T-helper 2 cell treated with Interferon-gamma antibody and Interleukin-4, amounts not matched to agents 5 μg/mL and 100 μg/mL, for 36 hours (primary cell): ENCODE results near the gene AFDN.

ENCODE experiments used
- DNase-seq: peaks from one replicate; pipeline ENCODE4 v3.0.0; 2021; ENCODE audit warnings: low spot score
- H3K27ac Mint-ChIP-seq: one replicate; pipeline ENCODE4 v1.8.0; 2021; ENCODE audit warnings: mild to moderate bottlenecking, mixed read lengths
- H3K27me3 Mint-ChIP-seq: one replicate; pipeline ENCODE4 v1.8.0; 2021; ENCODE audit warnings: low read depth, mixed read lengths
- H3K36me3 Mint-ChIP-seq: one replicate; pipeline ENCODE4 v1.8.0; 2021; ENCODE audit warnings: low read depth, mixed read lengths
- H3K4me1 Mint-ChIP-seq: one replicate; pipeline ENCODE4 v1.8.0; 2021; ENCODE audit warnings: low read depth, mixed read lengths
- H3K4me3 Mint-ChIP-seq: one replicate; pipeline ENCODE4 v1.8.0; 2022; ENCODE audit warnings: mild to moderate bottlenecking, moderate library complexity, mixed read lengths
- H3K9me3 Mint-ChIP-seq: one replicate; pipeline ENCODE4 v1.8.0; 2021; ENCODE audit warnings: mixed read lengths

AFDN gene

DNA sequence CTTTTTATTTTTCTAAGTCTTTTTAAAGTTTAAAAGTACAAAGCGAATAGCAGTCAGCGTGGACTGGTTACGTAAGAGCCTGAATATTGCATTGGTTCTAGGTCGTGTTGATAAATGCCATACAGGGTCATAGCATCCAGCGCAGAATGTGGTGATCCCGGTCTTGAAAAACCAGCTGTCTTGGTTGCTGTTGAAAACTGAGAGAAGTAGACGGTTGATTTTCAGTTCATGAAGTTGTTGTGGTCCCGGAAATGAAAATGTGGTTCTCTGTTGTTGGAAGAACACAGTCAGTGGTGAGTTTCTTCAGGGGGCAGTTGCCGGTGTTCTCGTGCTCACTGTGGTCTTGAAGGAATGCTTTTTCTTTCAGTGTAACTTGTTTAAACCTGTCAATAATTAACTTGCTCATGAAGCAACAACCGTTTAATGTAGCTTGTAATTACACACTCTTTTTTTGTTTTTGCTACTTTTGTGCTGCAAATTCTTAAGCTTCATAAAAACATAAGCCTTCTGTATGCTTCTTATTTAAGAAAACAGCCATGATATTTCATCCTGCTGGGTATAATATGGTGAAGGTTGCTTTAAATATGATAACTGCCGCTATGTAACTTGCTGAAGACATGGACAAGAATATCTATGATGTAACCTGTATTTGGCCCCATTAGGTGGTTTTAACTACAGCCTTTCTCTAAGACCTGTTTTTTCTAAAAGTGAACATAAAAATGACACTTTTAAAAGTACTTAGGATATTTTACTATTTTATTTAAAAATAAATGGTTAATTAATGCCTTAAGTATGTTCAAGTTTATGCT is 106.0 kb downstream of the AFDN start:
- Mint-ChIP-seq H3K9me3 (no peaks in the 10 kb centered on the region), H3K27ac (no peak overlapping the region), H3K27me3 (peaks cover 3% of the 10 kb centered on the region), H3K4me3 (no peak overlapping the region), H3K36me3 (no peaks in the 10 kb centered on the region), H3K4me1 (no peaks in the 10 kb centered on the region)
- no peak for DNase-seq

- Mint-ChIP-seq H3K27me3 (peaks cover 3% of the 10 kb centered on the region), H3K4me3 (no peak overlapping the region), H3K9me3 (no peaks in the 10 kb centered on the region), H3K4me1 (no peaks in the 10 kb centered on the region), H3K36me3 (no peaks in the 10 kb centered on the region), H3K27ac (no peak overlapping the region)
- no peak for DNase-seq
Measured at GRCh38 chr6:167933290-167933689, 106.6 kb downstream of the AFDN start.

GRCh38 chr6:167933847-167934246 is 107.1 kb downstream of the AFDN start:
- Mint-ChIP-seq H3K27ac (no peak overlapping the region), H3K9me3 (no peaks in the 10 kb centered on the region), H3K36me3 (no peaks in the 10 kb centered on the region), H3K4me1 (no peaks in the 10 kb centered on the region), H3K4me3 (no peak overlapping the region), H3K27me3 (peaks cover 6% of the 10 kb centered on the region)
- no peak for DNase-seq

DNA sequence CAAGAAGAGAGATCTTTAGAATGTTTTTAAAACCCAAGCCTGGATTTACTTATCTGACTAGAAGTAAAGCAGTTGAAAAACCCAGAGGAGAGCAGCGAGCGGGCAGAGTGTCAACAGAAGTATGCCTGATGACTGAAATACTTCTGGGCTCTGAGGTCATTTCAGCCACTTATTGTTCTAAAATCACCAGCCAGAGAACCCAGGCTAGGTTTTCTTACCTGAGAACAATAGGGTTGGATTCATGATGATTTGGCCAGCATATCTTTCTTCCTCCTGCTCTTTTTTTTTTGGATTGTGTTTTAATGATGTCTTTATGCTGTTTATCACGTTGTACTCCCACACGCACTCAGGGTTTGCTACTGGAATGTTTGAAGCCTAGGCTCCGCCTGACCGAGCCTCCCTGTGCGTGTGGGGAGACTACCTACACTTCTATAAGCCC is 107.7 kb downstream of the AFDN start:
- no peaks in the 10 kb centered on the region for H3K9me3 Mint-ChIP-seq
- no peaks in the 10 kb centered on the region for H3K4me1 Mint-ChIP-seq
- no peak overlapping the region for H3K27ac Mint-ChIP-seq
- no peak overlapping the region for H3K4me3 Mint-ChIP-seq
- peaks cover 6% of the 10 kb centered on the region for H3K27me3 Mint-ChIP-seq
- no peaks in the 10 kb centered on the region for H3K36me3 Mint-ChIP-seq
- DNase-seq = no peak

DNA sequence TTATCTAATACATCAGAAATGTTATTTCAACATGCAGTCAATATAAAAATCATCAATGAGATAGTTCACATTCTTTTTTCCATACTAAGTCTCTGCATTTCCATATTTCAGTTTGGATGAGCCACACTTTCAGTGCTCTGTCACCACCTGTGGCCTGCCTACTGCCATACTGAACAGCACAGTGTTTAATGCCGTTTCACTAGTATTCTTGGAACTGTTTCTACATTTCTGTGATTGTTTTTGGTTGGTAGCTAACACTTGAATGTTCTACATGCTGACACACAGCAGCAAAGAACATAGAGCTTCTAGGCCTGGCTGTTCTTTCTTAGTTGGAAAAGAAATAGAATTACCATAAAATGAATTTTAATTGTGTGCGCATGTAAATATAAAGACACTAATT is 109.3 kb downstream of the AFDN start:
- H3K4me3 Mint-ChIP-seq = no peak overlapping the region
- DNase-seq = no peak
- no peak overlapping the region for H3K27ac Mint-ChIP-seq
- no peaks in the 10 kb centered on the region for H3K36me3 Mint-ChIP-seq
- H3K27me3 Mint-ChIP-seq = peaks cover 4% of the 10 kb centered on the region
- H3K4me1 Mint-ChIP-seq = no peaks in the 10 kb centered on the region
- H3K9me3 Mint-ChIP-seq = no peaks in the 10 kb centered on the region

GRCh38 chr6:167937301-167937700 is 110.6 kb downstream of the AFDN start:
- peaks cover 2% of the 10 kb centered on the region for H3K27me3 Mint-ChIP-seq
- DNase-seq = no peak
- no peak overlapping the region for H3K4me3 Mint-ChIP-seq
- no peaks in the 10 kb centered on the region for H3K4me1 Mint-ChIP-seq
- no peaks in the 10 kb centered on the region for H3K36me3 Mint-ChIP-seq
- H3K27ac Mint-ChIP-seq = no peak overlapping the region
- no peaks in the 10 kb centered on the region for H3K9me3 Mint-ChIP-seq

DNA sequence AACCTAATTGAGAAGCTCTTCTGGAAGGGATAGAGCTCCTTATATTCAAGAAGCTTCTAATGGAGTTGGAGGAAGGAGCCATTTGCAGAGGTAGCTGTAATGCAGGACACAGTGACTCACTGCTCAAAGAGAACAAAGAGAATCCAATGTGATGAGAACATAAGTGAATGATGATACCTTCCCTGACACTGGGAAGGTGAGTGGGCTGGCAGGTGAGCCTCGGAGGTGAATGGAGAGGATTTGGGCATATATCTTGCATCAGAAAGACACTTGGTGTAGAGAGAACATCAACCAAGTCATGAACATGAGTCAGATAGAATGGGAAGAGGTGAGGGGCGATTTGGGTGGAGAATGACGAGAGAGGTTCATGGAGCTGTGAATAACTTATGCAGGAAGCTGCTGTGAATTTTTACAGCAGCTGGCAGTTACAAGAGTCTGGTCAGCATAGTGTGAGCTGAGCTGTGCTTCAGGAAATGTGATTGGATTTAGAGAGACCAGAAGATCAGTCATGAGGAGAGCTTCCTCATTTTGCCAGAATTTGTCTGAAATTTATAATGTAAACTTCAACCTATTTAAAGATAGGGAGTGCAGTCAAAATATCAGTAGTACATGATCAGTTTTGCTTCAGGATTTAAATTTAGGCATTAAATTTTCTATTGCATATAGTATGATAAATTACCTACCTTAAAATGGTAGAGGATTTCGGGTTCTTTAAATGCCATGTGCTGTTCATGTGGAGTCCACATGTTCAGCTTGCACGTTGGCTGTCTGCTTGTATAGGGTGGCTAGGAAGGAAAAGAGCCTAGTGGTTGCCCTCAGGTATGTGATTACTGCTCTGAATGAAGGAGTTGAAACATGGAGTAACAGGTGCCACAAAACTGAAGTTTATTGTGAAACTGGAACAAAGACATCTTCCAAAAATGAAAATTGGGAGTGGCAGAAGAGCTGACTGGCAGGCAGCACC is 111.5 kb downstream of the AFDN start:
- no peak for DNase-seq
- peaks cover 2% of the 10 kb centered on the region for H3K27me3 Mint-ChIP-seq
- H3K27ac Mint-ChIP-seq = no peak overlapping the region
- H3K9me3 Mint-ChIP-seq = no peaks in the 10 kb centered on the region
- no peaks in the 10 kb centered on the region for H3K4me1 Mint-ChIP-seq
- no peak overlapping the region for H3K4me3 Mint-ChIP-seq
- no peaks in the 10 kb centered on the region for H3K36me3 Mint-ChIP-seq

GRCh38 chr6:167941822-167942221 is 115.1 kb downstream of the AFDN start:
- Mint-ChIP-seq H3K4me3 (no peak overlapping the region), H3K27ac (no peak overlapping the region), H3K36me3 (no peaks in the 10 kb centered on the region), H3K4me1 (no peaks in the 10 kb centered on the region), H3K27me3 (peaks cover 2% of the 10 kb centered on the region), H3K9me3 (no peaks in the 10 kb centered on the region)
- no peak for DNase-seq

GRCh38 chr6:167944130-167944529 is 117.4 kb downstream of the AFDN start:
- no peak overlapping the region for H3K4me3 Mint-ChIP-seq
- H3K4me1 Mint-ChIP-seq = no peaks in the 10 kb centered on the region
- DNase-seq = no peak
- H3K27me3 Mint-ChIP-seq = no peaks in the 10 kb centered on the region
- no peaks in the 10 kb centered on the region for H3K9me3 Mint-ChIP-seq
- H3K36me3 Mint-ChIP-seq = no peaks in the 10 kb centered on the region
- H3K27ac Mint-ChIP-seq = no peak overlapping the region

DNA sequence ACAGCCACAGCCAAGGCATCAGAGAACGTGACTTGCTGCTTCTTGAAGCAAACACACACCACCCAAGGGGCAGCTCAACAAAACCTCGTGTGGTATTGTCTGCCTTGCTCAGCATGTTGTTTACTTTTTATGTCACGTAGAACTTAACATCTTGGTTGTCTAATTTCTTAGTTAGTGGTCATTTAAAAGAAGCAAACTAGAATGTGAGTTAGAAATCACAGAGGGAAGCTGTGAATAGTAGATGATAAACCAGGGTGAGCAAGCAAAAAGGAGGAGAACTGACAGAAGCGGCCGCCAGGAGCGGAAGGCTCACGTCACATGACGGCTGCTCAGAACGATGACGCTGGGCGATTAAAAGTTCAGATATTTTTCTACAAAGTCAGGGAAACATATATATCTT is 119.3 kb downstream of the AFDN start:
- H3K9me3 Mint-ChIP-seq = no peaks in the 10 kb centered on the region
- no peaks in the 10 kb centered on the region for H3K27me3 Mint-ChIP-seq
- H3K4me1 Mint-ChIP-seq = no peaks in the 10 kb centered on the region
- no peak for DNase-seq
- H3K36me3 Mint-ChIP-seq = no peaks in the 10 kb centered on the region
- no peak overlapping the region for H3K27ac Mint-ChIP-seq
- no peak overlapping the region for H3K4me3 Mint-ChIP-seq

DNA sequence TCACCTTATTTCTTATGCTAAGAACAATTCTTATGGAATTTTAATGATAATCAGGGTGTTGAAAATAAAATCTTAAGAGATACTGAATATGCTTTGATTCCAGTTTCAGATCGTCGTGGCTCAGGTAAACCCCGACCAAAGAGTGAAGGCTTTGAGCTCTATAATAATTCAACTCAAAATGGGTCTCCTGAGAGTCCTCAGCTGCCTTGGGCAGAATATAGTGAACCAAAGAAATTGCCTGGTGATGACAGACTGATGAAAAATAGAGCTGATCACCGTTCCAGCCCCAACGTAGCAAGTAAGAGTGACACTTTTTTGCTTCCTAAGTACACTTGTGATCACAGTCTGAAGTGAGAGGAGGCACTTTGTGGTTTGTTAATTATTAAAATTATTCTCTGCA is 119.9 kb downstream of the AFDN start:
- H3K27me3 Mint-ChIP-seq = no peaks in the 10 kb centered on the region
- H3K36me3 Mint-ChIP-seq = no peaks in the 10 kb centered on the region
- no peak overlapping the region for H3K27ac Mint-ChIP-seq
- H3K4me1 Mint-ChIP-seq = no peaks in the 10 kb centered on the region
- DNase-seq = no peak
- no peaks in the 10 kb centered on the region for H3K9me3 Mint-ChIP-seq
- no peak overlapping the region for H3K4me3 Mint-ChIP-seq

DNA sequence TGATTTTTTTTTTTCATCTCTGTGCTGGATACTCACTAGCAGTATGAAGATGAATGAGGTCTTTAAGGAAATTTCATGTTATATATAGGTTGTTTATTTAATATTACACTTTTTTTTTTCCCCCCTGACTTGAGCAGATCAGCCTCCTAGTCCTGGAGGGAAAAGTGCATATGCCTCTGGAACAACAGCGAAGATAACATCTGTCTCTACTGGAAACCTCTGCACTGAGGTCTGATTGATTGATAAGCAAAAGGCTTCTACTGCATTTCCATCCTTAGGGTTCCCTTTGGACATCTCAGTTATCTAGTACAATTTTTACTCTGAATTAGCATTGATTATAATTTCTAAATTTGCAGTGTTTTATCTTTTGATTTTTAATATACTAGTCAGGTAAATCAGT is 121.0 kb downstream of the AFDN start:
- Mint-ChIP-seq H3K27ac (no peak overlapping the region), H3K36me3 (no peaks in the 10 kb centered on the region), H3K9me3 (no peaks in the 10 kb centered on the region), H3K4me3 (no peak overlapping the region), H3K27me3 (no peaks in the 10 kb centered on the region), H3K4me1 (no peaks in the 10 kb centered on the region)
- no peak for DNase-seq

- Mint-ChIP-seq H3K9me3 (no peaks in the 10 kb centered on the region), H3K27me3 (no peaks in the 10 kb centered on the region), H3K4me3 (no peak overlapping the region), H3K4me1 (no peaks in the 10 kb centered on the region), H3K36me3 (no peaks in the 10 kb centered on the region), H3K27ac (no peak overlapping the region)
- no peak for DNase-seq
Measured at GRCh38 chr6:167948716-167949115, 122.0 kb downstream of the AFDN start.

GRCh38 chr6:167949121-167949684 is 122.5 kb downstream of the AFDN start:
- Mint-ChIP-seq H3K4me1 (no peaks in the 10 kb centered on the region), H3K27ac (no peak overlapping the region), H3K36me3 (no peaks in the 10 kb centered on the region), H3K4me3 (no peak overlapping the region), H3K9me3 (no peaks in the 10 kb centered on the region), H3K27me3 (no peaks in the 10 kb centered on the region)
- no peak for DNase-seq
